HCT116 (cell line): ENCODE measurements around the gene EMILIN1.

ENCODE experiments used
- EZH2phosphoT487 ChIP-seq: fragments of 200-600 bp; IDR thresholded peaks from 2 replicates; pipeline ENCODE4 v1.6.1; 2018; ENCODE audit warnings: antibody characterized with exemption, borderline replicate concordance
- JUND ChIP-seq: IDR thresholded peaks from 2 replicates; pipeline ENCODE4 v1.6.1; 2012
- POLR2A ChIP-seq: IDR thresholded peaks from 2 replicates; pipeline ENCODE4 v1.7.0; 2011; ENCODE audit warnings: borderline replicate concordance; ENCODE audit not compliant: insufficient read depth, insufficient read length; ENCODE audit errors: extremely low read depth
- POLR2AphosphoS5 ChIP-seq: IDR thresholded peaks from 2 replicates; pipeline ENCODE4 v1.6.1; 2011; ENCODE audit warnings: mild to moderate bottlenecking, low read depth, low read length, moderate library complexity
- SRF ChIP-seq: IDR thresholded peaks from 2 replicates; pipeline ENCODE4 v1.6.1; 2012; ENCODE audit warnings: low read depth
- TCF7L2 ChIP-seq: IDR thresholded peaks from 2 replicates; pipeline ENCODE4 v1.7.0; 2011; ENCODE audit warnings: borderline replicate concordance, inconsistent platforms; ENCODE audit not compliant: insufficient read depth, insufficient read length; ENCODE audit errors: extremely low read depth
- TF ChIP-seq, protein P1 (sequence below), 3 experiments: fragments of 200-600 bp in 1 of 3; sonication (generic) in 1 of 3; IDR thresholded peaks in 2 of 3; conservative IDR thresholded peaks in 1 of 3; 2 replicates each; pipeline ENCODE4 v1.5.1; 2012 to 2017; ENCODE audit warnings: low read depth in 2 of 3, low read length in 2 of 3, antibody characterized with exemption in 1 of 3, borderline replicate concordance in 1 of 3, control low read depth in 1 of 3, mild to moderate bottlenecking in 1 of 3, mixed read lengths in 1 of 3, mixed run types in 1 of 3, moderate library complexity in 1 of 3; ENCODE audit not compliant: insufficient read depth in 1 of 3
- TF ChIP-seq, protein P2 (sequence below): IDR thresholded peaks from 2 replicates; pipeline ENCODE4 v1.6.1; 2012; ENCODE audit warnings: low read depth
- TF ChIP-seq, protein P3 (sequence below): IDR thresholded peaks from 2 replicates; pipeline ENCODE4 v1.6.1; 2012

- TF ChIP-seq EZH2phosphoT487, result no peak
- TF ChIP-seq POLR2A, result no peak
- TF ChIP-seq POLR2AphosphoS5, result no peak
- TF ChIP-seq, protein P1, sequence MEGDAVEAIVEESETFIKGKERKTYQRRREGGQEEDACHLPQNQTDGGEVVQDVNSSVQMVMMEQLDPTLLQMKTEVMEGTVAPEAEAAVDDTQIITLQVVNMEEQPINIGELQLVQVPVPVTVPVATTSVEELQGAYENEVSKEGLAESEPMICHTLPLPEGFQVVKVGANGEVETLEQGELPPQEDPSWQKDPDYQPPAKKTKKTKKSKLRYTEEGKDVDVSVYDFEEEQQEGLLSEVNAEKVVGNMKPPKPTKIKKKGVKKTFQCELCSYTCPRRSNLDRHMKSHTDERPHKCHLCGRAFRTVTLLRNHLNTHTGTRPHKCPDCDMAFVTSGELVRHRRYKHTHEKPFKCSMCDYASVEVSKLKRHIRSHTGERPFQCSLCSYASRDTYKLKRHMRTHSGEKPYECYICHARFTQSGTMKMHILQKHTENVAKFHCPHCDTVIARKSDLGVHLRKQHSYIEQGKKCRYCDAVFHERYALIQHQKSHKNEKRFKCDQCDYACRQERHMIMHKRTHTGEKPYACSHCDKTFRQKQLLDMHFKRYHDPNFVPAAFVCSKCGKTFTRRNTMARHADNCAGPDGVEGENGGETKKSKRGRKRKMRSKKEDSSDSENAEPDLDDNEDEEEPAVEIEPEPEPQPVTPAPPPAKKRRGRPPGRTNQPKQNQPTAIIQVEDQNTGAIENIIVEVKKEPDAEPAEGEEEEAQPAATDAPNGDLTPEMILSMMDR (IDR thresholded peaks at IDR 0.05 in 2 of 3, conservative IDR thresholded peaks at IDR 0.05 in 1 of 3; ENCODE audit: borderline replicate concordance in 1 of 3, insufficient read depth in 1 of 3, low read depth in 2 of 3, low read length in 2 of 3), result no peak
- TF ChIP-seq, protein P2, sequence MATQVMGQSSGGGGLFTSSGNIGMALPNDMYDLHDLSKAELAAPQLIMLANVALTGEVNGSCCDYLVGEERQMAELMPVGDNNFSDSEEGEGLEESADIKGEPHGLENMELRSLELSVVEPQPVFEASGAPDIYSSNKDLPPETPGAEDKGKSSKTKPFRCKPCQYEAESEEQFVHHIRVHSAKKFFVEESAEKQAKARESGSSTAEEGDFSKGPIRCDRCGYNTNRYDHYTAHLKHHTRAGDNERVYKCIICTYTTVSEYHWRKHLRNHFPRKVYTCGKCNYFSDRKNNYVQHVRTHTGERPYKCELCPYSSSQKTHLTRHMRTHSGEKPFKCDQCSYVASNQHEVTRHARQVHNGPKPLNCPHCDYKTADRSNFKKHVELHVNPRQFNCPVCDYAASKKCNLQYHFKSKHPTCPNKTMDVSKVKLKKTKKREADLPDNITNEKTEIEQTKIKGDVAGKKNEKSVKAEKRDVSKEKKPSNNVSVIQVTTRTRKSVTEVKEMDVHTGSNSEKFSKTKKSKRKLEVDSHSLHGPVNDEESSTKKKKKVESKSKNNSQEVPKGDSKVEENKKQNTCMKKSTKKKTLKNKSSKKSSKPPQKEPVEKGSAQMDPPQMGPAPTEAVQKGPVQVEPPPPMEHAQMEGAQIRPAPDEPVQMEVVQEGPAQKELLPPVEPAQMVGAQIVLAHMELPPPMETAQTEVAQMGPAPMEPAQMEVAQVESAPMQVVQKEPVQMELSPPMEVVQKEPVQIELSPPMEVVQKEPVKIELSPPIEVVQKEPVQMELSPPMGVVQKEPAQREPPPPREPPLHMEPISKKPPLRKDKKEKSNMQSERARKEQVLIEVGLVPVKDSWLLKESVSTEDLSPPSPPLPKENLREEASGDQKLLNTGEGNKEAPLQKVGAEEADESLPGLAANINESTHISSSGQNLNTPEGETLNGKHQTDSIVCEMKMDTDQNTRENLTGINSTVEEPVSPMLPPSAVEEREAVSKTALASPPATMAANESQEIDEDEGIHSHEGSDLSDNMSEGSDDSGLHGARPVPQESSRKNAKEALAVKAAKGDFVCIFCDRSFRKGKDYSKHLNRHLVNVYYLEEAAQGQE, result no peak
- TF ChIP-seq, protein P3, sequence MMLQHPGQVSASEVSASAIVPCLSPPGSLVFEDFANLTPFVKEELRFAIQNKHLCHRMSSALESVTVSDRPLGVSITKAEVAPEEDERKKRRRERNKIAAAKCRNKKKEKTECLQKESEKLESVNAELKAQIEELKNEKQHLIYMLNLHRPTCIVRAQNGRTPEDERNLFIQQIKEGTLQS, result no peak
- TF ChIP-seq TCF7L2, result no peak
- no peak for TF ChIP-seq JUND
- no peak for TF ChIP-seq SRF
Observed at GRCh38 chr2:27121906-27122305, 43.5 kb downstream of the EMILIN1 start.
